ENCODE data around the gene DPF3. TPM values are rescaled to one million over a fixed set of nuclear protein-coding genes. Genes with fewer than 3 reads are reported as not detected.

The DPF3 gene
- total and polyA plus RNA-seq, 2 of the 13 experiments (the other 11 are each of a cell fraction or from before 2014, with no cell fraction given): 0.09 to 0.60 TPM

- DNase-seq (ENCODE audit: low spot score) (no peak), FAIRE-seq (no peak), ATAC-seq (no peak)
- no TSS peak for BruUV-seq (replicated peaks)
- WGBS (ENCODE audit: low lambda C conversion rate): 19% methylated on average over 3 of the region's 3 CpGs
- 0 out of 2 replicates have a peak, but pooled peaks cover 10% of the 10 kb centered on the region for H3K4me1 ChIP-seq (ENCODE audit: insufficient read depth, low read length)
- no peaks in the 10 kb centered on the region for H3K9me3 ChIP-seq (ENCODE audit: low read length)
- H3K4me2 ChIP-seq (ENCODE audit: low read depth, low read length): no peak overlapping the region
- intact Hi-C loops (cut with micrococcal nuclease; ENCODE audit: unreplicated experiment) (no loop called here), in situ Hi-C loops (cut with HindIII; ENCODE audit: extremely low pct_ligation_motif_present, low pct_unique_long_range_greater_than_20kb) (no loop called here)
- H4K20me1 ChIP-seq (ENCODE audit: insufficient read depth, low read length): no peaks in the 10 kb centered on the region
- ChIA-PET POLR2A (no interaction called here), CTCF (ENCODE audit: low intra/inter-chr PET ratio, low total read pairs) (no interaction called here)
- TF ChIP-seq RBM22 (optimal IDR thresholded peaks at IDR 0.05; ENCODE audit: low read length): no peak
- TF ChIP-seq RBAK (CRISPR knock-in tag; IDR thresholded peaks at IDR 0.05): no peak
- no peak for TF ChIP-seq NR2F1 (CRISPR knock-in tag; IDR thresholded peaks at IDR 0.05)
- TF ChIP-seq DR1 (CRISPR knock-in tag; IDR thresholded peaks at IDR 0.05): no peak
- no peak for TF ChIP-seq RNF2 (conservative IDR thresholded peaks at IDR 0.05; ENCODE audit: low read depth)
- H3K79me2 ChIP-seq (ENCODE audit: insufficient read depth, low read length): no peaks in the 10 kb centered on the region
- no peak overlapping the region for H3K27ac ChIP-seq (ENCODE audit: extremely low read length, insufficient read depth, low read length)
- peaks cover 0 to 1% of the 10 kb centered on the region in 2 experiments; a peak in 1 of 5 replicates for H3K27me3 ChIP-seq (ENCODE audit: control insufficient read depth in 1 of 2, insufficient read depth in 2 of 2, low read length in 2 of 2)
- no peak overlapping the region for H2AFZ ChIP-seq (ENCODE audit: low read length)
- no peak overlapping the region for H3K4me3 ChIP-seq (replicated peaks in 1 of 3; ENCODE audit: insufficient read depth in 1 of 3, low read depth in 2 of 3, low read length in 3 of 3)
- no peaks in the 10 kb centered on the region for H3K36me3 ChIP-seq (replicated peaks in 1 of 2; ENCODE audit: control insufficient read depth in 1 of 2, insufficient read depth in 2 of 2, low read length in 2 of 2)
- H3K9ac ChIP-seq (ENCODE audit: insufficient read depth, low read depth, low read length): no peak overlapping the region
Measured at GRCh38 chr14:72802588-72802946, 91.3 kb downstream of the DPF3 start.

- CTCF ChIA-PET (ENCODE audit: low intra/inter-chr PET ratio, low total read pairs): no interaction called here
- no peak overlapping the region for H3K9ac ChIP-seq (ENCODE audit: insufficient read depth, low read depth, low read length)
Measured at GRCh38 chr14:72801836-72802587, 91.9 kb downstream of the DPF3 start.

More at GRCh38 chr14:72801836-72802587, 91.9 kb downstream of the DPF3 start:
- FAIRE-seq: no peak
- H3K4me3 ChIP-seq (replicated peaks in 1 of 3; ENCODE audit: insufficient read depth in 1 of 3, low read depth in 2 of 3, low read length in 3 of 3): no peak overlapping the region
- POLR2A ChIA-PET: no interaction called here
- in situ Hi-C loops (cut with HindIII; ENCODE audit: extremely low pct_ligation_motif_present, low pct_unique_long_range_greater_than_20kb): no loop called here
- TF ChIP-seq HMGXB4 (CRISPR knock-in tag; IDR thresholded peaks at IDR 0.05; ENCODE audit: borderline replicate concordance in 1 of 2, low read depth in 1 of 2): no peak
- no peak for TF ChIP-seq ZNF292 (CRISPR knock-in tag; IDR thresholded peaks at IDR 0.05; ENCODE audit: borderline replicate concordance, low read depth)
- TF ChIP-seq MTA3 (CRISPR knock-in tag; IDR thresholded peaks at IDR 0.05): no peak
- TF ChIP-seq ZNF550 (CRISPR knock-in tag; IDR thresholded peaks at IDR 0.05; ENCODE audit: borderline replicate concordance): no peak
- no peak for TF ChIP-seq ZNF800 (CRISPR knock-in tag; IDR thresholded peaks at IDR 0.05)
- no peak for TF ChIP-seq ATF3 (CRISPR knock-in tag; IDR thresholded peaks at IDR 0.05)
- no peak for TF ChIP-seq ZNF709 (CRISPR knock-in tag; IDR thresholded peaks at IDR 0.05)
- no peak for TF ChIP-seq AHR (CRISPR knock-in tag; IDR thresholded peaks at IDR 0.05)
- no peak for TF ChIP-seq ETV6 (CRISPR knock-in tag; conservative IDR thresholded peaks at IDR 0.05)
- H4K20me1 ChIP-seq (ENCODE audit: insufficient read depth, low read length): no peaks in the 10 kb centered on the region
- ATAC-seq: no peak
- H3K4me1 ChIP-seq (ENCODE audit: insufficient read depth, low read length): 0 out of 2 replicates have a peak, but pooled peaks cover 10% of the 10 kb centered on the region
- H2AFZ ChIP-seq (ENCODE audit: low read length): no peak overlapping the region
- H3K4me2 ChIP-seq (ENCODE audit: low read depth, low read length): no peak overlapping the region
- H3K9me3 ChIP-seq (ENCODE audit: low read length): no peaks in the 10 kb centered on the region
- intact Hi-C loops (cut with micrococcal nuclease; ENCODE audit: unreplicated experiment): no loop called here
- no TSS peak for BruUV-seq (replicated peaks)
- H3K27ac ChIP-seq (ENCODE audit: extremely low read length, insufficient read depth, low read length): no peak overlapping the region
- peaks cover under 1 to 1% of the 10 kb centered on the region in 2 experiments; a peak in 1 of 5 replicates for H3K27me3 ChIP-seq (ENCODE audit: control insufficient read depth in 1 of 2, insufficient read depth in 2 of 2, low read length in 2 of 2)
- no peaks in the 10 kb centered on the region for H3K79me2 ChIP-seq (ENCODE audit: insufficient read depth, low read length)
- H3K36me3 ChIP-seq (replicated peaks in 1 of 2; ENCODE audit: control insufficient read depth in 1 of 2, insufficient read depth in 2 of 2, low read length in 2 of 2): no peaks in the 10 kb centered on the region
- DNase-seq (ENCODE audit: low spot score): no peak
- 0% methylated on average over 1 of the region's 5 CpGs for WGBS (ENCODE audit: low lambda C conversion rate)
